ENCODE results near the gene SQOR. TPM values are rescaled to one million over a fixed set of nuclear protein-coding genes. Genes with fewer than 3 reads are reported as not detected.

Gene SQOR
- total RNA-seq, 1 experiment from 2014 or later = 2.2 TPM

DNA sequence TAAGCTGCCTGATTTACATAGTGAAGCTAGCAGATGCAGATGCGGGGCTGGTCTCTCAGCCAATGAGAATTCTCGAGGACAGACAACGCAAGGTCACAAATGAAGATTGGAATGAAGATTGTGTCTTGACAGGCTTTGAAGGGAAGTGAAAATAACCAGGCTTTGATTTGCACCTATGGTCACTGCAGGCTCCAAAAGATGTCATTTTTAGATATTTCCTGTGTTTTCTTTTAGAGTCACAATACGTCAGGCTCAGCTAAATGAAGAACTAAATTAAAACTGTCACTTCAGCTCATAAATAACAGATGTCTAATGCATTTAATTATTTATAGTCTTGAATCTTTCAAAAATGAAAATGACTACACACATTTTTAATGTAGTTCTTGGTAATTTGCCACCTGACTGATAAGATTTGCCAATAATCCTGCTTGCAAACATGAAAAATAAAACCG lies 99.5 kb downstream of the SQOR start:
- H3K27me3 ChIP-seq (ENCODE audit: control insufficient read depth, insufficient read depth, low read length) = no peaks in the 10 kb centered on the region
- DNase-seq = no peak
- H3K36me3 ChIP-seq (replicated peaks; ENCODE audit: control insufficient read depth, insufficient read depth, low read length) = no peaks in the 10 kb centered on the region
- H3K4me3 ChIP-seq (ENCODE audit: insufficient read depth, low read depth, low read length) = no peak overlapping the region

Other genes with a start within 250 kb of the SQOR start
- gene SLC30A4, start 112.3 kb upstream of the SQOR start, total RNA-seq (2014; rRNA removed; shearing (Covaris generic)) = 0.04 and 0.10 TPM in 2 replicates
- 34.8 and 40.1 TPM in 2 replicates for gene BLOC1S6, start 47.6 kb upstream of the SQOR start, total RNA-seq (2014; rRNA removed; shearing (Covaris generic))

Measured in H7 (cell line).